GM13977 (cell line): ENCODE results near the gene EHD2.
"Not testable (repeated sequence)": the region's sequence is repeated elsewhere in the genome, so short reads cannot be mapped to it uniquely, and the experiment has no call there.

Experiments
- DNase-seq: peaks from one replicate; pipeline ENCODE4 v3.0.0; 2012; ENCODE audit warnings: low spot score
- CTCF ChIP-seq: IDR thresholded peaks from 2 replicates; pipeline ENCODE4 v1.5.1; 2012; ENCODE audit warnings: mild to moderate bottlenecking, control low read depth; ENCODE audit not compliant: insufficient read depth; ENCODE audit errors: extremely low read depth, missing control alignments
- in situ Hi-C: fragments of 300-500 bp; cut with MboI; formaldehyde crosslinking; loops from one replicate; pipeline ENCODE4 v1.12.0; 2022; ENCODE audit warnings: low sequenced_read_pairs, low pct_unique_long_range_greater_than_20kb, mixed read lengths, inconsistent platforms; ENCODE audit not compliant: unreplicated experiment

EHD2 gene

DNA sequence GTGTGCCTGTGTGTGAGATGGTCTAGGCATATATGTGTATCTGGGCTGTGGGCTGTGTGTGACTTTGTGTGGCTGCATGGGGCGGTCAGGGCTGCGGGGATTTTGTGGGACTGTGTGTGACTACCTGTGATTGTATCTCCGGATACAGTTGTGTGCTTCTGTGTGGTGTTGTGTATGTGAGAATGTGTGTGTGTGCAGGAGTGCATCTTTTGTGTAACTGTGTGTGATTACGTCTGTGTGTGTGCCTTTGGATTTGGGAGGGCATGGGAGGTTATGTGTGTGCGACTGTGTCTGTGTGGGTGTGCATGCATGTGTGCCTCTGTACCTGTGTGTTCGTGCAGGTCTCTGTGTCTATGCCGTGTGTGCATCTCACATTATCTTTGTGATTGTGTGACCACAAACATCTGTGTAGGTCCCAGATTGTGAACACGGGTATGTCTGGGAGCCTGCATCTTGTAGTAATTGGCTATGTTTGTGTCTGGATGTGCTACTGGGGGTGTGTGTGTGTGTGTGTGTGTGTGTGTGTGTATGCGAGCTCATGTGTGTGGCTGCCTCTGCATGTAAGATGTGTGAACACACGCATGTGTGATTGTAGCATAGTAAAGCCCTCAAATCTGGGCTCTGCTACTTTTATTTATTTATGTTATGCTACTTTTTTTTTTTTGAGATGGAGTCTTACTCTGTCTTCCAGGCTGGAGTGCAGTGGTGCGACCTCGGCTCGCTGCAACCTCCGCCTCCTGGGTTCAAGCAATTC is 7.6 kb downstream of the EHD2 start:
- in situ Hi-C loops, result no loop called here
- no peak for TF ChIP-seq CTCF
- no peak for DNase-seq

GRCh38 chr19:47723581-47723940 is 10.3 kb downstream of the EHD2 start:
- TF ChIP-seq CTCF, result no peak
- in situ Hi-C loops, result no loop called here

GRCh38 chr19:47725759-47726401 is 12.7 kb downstream of the EHD2 start:
- TF ChIP-seq CTCF, result no peak
- DNase-seq, result peak; percentile 6
- in situ Hi-C loops, result no loop called here

More at GRCh38 chr19:47723581-47723940, 10.3 kb downstream of the EHD2 start:
- DNase-seq, result no peak

GRCh38 chr19:47726467-47726866 is 13.2 kb downstream of the EHD2 start:
- no peak for TF ChIP-seq CTCF
- DNase-seq, result no peak
- in situ Hi-C loops, result no loop called here

- in situ Hi-C loops, DNase-seq: not testable (repeated sequence)
These were observed 15.1 kb downstream of the EHD2 start for GRCh38 chr19:47728295-47728694.

GRCh38 chr19:47729468-47729798 is 16.2 kb downstream of the EHD2 start:
- in situ Hi-C loops, result no loop called here
- no peak for TF ChIP-seq CTCF
- no peak for DNase-seq

- in situ Hi-C loops, result no loop called here
- no peak for DNase-seq
- TF ChIP-seq CTCF, result no peak
These were observed 16.7 kb downstream of the EHD2 start for GRCh38 chr19:47729799-47730520.
